K562 (cell line): Measurements from ENCODE around the gene CD164L2. TPM values are rescaled to one million over a fixed set of nuclear protein-coding genes. Genes with fewer than 3 reads are reported as not detected.

ENCODE experiments used
- CBFA2T2 ChIP-seq: fragments of 450-650 bp; conservative IDR thresholded peaks from 2 replicates; pipeline ENCODE4 v1.6.1; 2017; ENCODE audit warnings: mild to moderate bottlenecking
- DACH1 ChIP-seq: fragments of 450-650 bp; IDR thresholded peaks from 2 replicates; pipeline ENCODE4 v1.6.1; 2018; ENCODE audit not compliant: partially characterized antibody
- FOXP1 ChIP-seq: sonication (generic); formaldehyde crosslinking; IDR thresholded peaks from 2 replicates; pipeline ENCODE4 v1.8.0; 2022; ENCODE audit warnings: mild to moderate bottlenecking, missing genetic modification reagents
- JUNB ChIP-seq: fragments of 450-650 bp; formaldehyde crosslinking; conservative IDR thresholded peaks from 2 replicates; pipeline ENCODE4 v1.4.0; 2020; ENCODE audit warnings: mild to moderate bottlenecking
- MEIS2 ChIP-seq: fragments of 450-650 bp; IDR thresholded peaks from 2 replicates; pipeline ENCODE4 v1.6.1; 2014; ENCODE audit warnings: mild to moderate bottlenecking; ENCODE audit not compliant: partially characterized antibody
- PPARD ChIP-seq: fragments of 250-450 bp; sonication (Bioruptor Pico); IDR thresholded peaks from 2 replicates; pipeline ENCODE4 v1.8.0; 2022; ENCODE audit warnings: inconsistent platforms, mild to moderate bottlenecking, moderate library complexity
- RAD51 ChIP-seq: fragments of 450-650 bp; IDR thresholded peaks from 2 replicates; pipeline ENCODE4 v1.7.1; 2016; ENCODE audit warnings: low read depth, mild to moderate bottlenecking, borderline replicate concordance
- RBFOX2 ChIP-seq: fragments of 200-400 bp; formaldehyde crosslinking; IDR thresholded peaks from 2 replicates; pipeline ENCODE4 v1.6.1; 2017; ENCODE audit warnings: low read depth, mild to moderate bottlenecking, low read length, moderate library complexity
- RBM34 ChIP-seq: fragments of 200-400 bp; formaldehyde crosslinking; IDR thresholded peaks from 2 replicates; pipeline ENCODE4 v1.6.1; 2018; ENCODE audit warnings: low read length, borderline replicate concordance; ENCODE audit not compliant: insufficient read depth
- RFX5 ChIP-seq: IDR thresholded peaks from 2 replicates; pipeline ENCODE4 v1.6.1; 2011; ENCODE audit warnings: low read depth, mild to moderate bottlenecking, improper control_type of control experiment, low read length
- RHOXF2B ChIP-seq: fragments of 250-450 bp; sonication (Bioruptor Pico); conservative IDR thresholded peaks from 2 replicates; pipeline ENCODE4 v1.5.1; 2021
- SIRT6 ChIP-seq: IDR thresholded peaks from one replicate; pipeline ENCODE4 v1.6.1; 2012; ENCODE audit warnings: low read depth, mild to moderate bottlenecking, control low read depth, inconsistent platforms, low read length, moderate library complexity
- SP2 ChIP-seq: IDR thresholded peaks from 2 replicates; pipeline ENCODE4 v1.6.1; 2011; ENCODE audit warnings: mild to moderate bottlenecking, low read depth, low read length, moderate library complexity; ENCODE audit not compliant: poor library complexity, severe bottlenecking; ENCODE audit errors: extremely low read depth
- TAF1 ChIP-seq: IDR thresholded peaks from 2 replicates; pipeline ENCODE4 v1.6.1; 2011; ENCODE audit warnings: mild to moderate bottlenecking, low read length, moderate library complexity; ENCODE audit not compliant: insufficient read depth, control insufficient read depth, severe bottlenecking; ENCODE audit errors: extremely low read depth
- ZBTB17 ChIP-seq: fragments of 450-650 bp; formaldehyde crosslinking; IDR thresholded peaks from 2 replicates; pipeline ENCODE4 v1.4.0; 2020; ENCODE audit warnings: mild to moderate bottlenecking
- ZKSCAN8 ChIP-seq: fragments of 200-800 bp; sonication (Bioruptor generic); IDR thresholded peaks from 2 replicates; pipeline ENCODE4 v1.6.1; 2016; ENCODE audit warnings: missing genetic modification characterization, missing compliant biosample characterization
- ZNF224 ChIP-seq: sonication (generic); formaldehyde crosslinking; IDR thresholded peaks from 2 replicates; pipeline ENCODE4 v1.8.0; 2022; ENCODE audit warnings: mild to moderate bottlenecking, missing genetic modification reagents
- ZNF436 ChIP-seq: fragments of 250-450, 450-650 bp; sonication (Bioruptor Pico); formaldehyde crosslinking; IDR thresholded peaks from 2 replicates; pipeline ENCODE4 v1.7.0; 2020; ENCODE audit warnings: mild to moderate bottlenecking
- ZNF644 ChIP-seq: fragments of 200-800 bp; sonication (Bioruptor generic); IDR thresholded peaks from 2 replicates; pipeline ENCODE4 v1.6.1; 2016; ENCODE audit warnings: low read depth, missing genetic modification characterization, missing compliant biosample characterization
- polyA plus RNA-seq, 8 experiments: library from polyadenylated mRNA; depleted of rRNA in 4 of 8; stranded (reverse) in 5 of 8; unstranded in 3 of 8; fragments of >200 nt; fragmentation: Nextera tagmentation in 2 of 8; fragmentation: Illumina TruSeq in 1 of 8; extraction: Ambion mirVana in 2 of 8; extraction: Trizol in 1 of 8; gene quantifications; 2 replicates each; pipeline versions ENCODE4 v1.2.1 to v1.2.3, GENCODE V29; 2011 to 2014; ENCODE audit warnings: inconsistent platforms in 1 of 8, missing spikeins in 1 of 8
- total RNA-seq, 7 experiments: library from RNA; depleted of rRNA in 6 of 7; stranded (reverse); fragments of >200 nt in 6 of 7; fragmentation: Illumina TruSeq in 2 of 7; extraction: Trizol in 2 of 7; gene quantifications; 2 replicates each; pipeline versions ENCODE4 v1.2.1 to v1.2.3, GENCODE V29; 2011 to 2021; ENCODE audit warnings: low replicate concordance in 1 of 7
- TF ChIP-seq, protein P1 (sequence below): sonication (generic); formaldehyde crosslinking; IDR thresholded peaks from 2 replicates; pipeline ENCODE4 v1.8.1; 2023; ENCODE audit warnings: missing genetic modification reagents, mild to moderate bottlenecking, borderline replicate concordance
- TF ChIP-seq, protein P2 (sequence below): fragments of 200-800 bp; sonication (Bioruptor generic); IDR thresholded peaks from 2 replicates; pipeline ENCODE4 v1.6.1; 2017; ENCODE audit warnings: missing genetic modification characterization, missing compliant biosample characterization

CD164L2 gene
- total and polyA plus RNA-seq, 9 of the 15 experiments (the other 6 are each of a cell fraction or from before 2014, with no cell fraction given), result 0.08 to 0.92 (median 0.38) TPM; not detected in 1

DNA sequence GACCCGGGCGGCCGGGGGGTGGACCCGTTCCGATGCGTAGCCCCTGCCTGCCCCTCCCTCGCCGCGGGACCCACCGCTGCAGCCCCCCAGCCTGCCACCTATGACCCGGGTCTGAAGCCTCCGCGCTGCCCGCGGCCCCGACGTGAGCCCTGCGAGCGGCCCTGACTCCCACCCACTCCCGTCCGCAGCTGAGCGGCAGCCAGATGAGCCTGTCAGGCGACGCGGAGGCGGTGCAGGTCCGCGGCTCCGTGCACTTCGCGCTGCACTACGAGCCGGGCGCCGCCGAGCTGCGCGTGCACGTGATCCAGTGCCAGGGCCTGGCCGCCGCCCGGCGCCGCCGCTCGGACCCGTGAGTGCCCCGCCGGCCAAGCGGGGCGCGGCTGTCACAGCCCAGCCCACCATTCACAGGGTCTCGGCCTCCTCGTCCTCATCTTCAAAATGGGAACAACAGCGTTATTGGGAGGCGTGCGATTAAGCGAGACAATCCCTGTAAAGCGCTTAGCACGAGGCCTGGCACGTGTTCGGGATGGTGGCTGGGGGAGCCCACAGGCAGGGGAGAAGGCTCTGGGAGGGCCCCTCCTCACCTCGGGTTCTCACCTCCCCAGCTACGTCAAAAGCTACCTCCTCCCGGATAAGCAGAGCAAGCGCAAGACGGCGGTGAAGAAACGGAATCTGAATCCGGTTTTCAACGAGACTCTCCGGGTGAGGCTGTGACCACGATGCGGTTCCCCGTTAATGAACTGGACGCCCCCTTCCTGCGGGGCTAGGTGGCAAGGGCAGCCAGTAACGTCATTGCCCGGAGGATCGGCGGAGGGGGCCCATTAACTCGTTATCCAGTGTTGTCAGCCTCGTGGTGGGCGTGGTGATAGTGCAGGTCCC is 33.1 kb downstream of the CD164L2 start (continued):
- TF ChIP-seq, protein P1, sequence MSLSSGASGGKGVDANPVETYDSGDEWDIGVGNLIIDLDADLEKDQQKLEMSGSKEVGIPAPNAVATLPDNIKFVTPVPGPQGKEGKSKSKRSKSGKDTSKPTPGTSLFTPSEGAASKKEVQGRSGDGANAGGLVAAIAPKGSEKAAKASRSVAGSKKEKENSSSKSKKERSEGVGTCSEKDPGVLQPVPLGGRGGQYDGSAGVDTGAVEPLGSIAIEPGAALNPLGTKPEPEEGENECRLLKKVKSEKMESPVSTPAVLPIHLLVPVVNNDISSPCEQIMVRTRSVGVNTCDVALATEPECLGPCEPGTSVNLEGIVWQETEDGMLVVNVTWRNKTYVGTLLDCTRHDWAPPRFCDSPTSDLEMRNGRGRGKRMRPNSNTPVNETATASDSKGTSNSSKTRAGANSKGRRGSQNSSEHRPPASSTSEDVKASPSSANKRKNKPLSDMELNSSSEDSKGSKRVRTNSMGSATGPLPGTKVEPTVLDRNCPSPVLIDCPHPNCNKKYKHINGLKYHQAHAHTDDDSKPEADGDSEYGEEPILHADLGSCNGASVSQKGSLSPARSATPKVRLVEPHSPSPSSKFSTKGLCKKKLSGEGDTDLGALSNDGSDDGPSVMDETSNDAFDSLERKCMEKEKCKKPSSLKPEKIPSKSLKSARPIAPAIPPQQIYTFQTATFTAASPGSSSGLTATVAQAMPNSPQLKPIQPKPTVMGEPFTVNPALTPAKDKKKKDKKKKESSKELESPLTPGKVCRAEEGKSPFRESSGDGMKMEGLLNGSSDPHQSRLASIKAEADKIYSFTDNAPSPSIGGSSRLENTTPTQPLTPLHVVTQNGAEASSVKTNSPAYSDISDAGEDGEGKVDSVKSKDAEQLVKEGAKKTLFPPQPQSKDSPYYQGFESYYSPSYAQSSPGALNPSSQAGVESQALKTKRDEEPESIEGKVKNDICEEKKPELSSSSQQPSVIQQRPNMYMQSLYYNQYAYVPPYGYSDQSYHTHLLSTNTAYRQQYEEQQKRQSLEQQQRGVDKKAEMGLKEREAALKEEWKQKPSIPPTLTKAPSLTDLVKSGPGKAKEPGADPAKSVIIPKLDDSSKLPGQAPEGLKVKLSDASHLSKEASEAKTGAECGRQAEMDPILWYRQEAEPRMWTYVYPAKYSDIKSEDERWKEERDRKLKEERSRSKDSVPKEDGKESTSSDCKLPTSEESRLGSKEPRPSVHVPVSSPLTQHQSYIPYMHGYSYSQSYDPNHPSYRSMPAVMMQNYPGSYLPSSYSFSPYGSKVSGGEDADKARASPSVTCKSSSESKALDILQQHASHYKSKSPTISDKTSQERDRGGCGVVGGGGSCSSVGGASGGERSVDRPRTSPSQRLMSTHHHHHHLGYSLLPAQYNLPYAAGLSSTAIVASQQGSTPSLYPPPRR (CRISPR knock-in tag), result no peak
- TF ChIP-seq ZBTB17 (CRISPR knock-in tag), result no peak
- TF ChIP-seq ZNF644 (tag), result no peak
- TF ChIP-seq RHOXF2B (CRISPR knock-in tag), result no peak
- TF ChIP-seq RBFOX2, result peak; percentile 13; the same call in 1 of the 2 replicates
- TF ChIP-seq SIRT6, result no peak
- no peak for TF ChIP-seq RAD51
- peak; percentile 31 for TF ChIP-seq DACH1
- no peak for TF ChIP-seq RFX5
- TF ChIP-seq, protein P2, sequence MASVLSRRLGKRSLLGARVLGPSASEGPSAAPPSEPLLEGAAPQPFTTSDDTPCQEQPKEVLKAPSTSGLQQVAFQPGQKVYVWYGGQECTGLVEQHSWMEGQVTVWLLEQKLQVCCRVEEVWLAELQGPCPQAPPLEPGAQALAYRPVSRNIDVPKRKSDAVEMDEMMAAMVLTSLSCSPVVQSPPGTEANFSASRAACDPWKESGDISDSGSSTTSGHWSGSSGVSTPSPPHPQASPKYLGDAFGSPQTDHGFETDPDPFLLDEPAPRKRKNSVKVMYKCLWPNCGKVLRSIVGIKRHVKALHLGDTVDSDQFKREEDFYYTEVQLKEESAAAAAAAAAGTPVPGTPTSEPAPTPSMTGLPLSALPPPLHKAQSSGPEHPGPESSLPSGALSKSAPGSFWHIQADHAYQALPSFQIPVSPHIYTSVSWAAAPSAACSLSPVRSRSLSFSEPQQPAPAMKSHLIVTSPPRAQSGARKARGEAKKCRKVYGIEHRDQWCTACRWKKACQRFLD (CRISPR knock-in tag), result no peak
- no peak for TF ChIP-seq TAF1
- no peak for TF ChIP-seq JUNB
- TF ChIP-seq MEIS2, result no peak
- no peak for TF ChIP-seq PPARD (CRISPR knock-in tag)
- TF ChIP-seq ZNF224 (CRISPR knock-in tag), result no peak
- TF ChIP-seq CBFA2T2, result no peak
- TF ChIP-seq RBM34, result no peak
- no peak for TF ChIP-seq ZNF436 (CRISPR knock-in tag)
- TF ChIP-seq ZKSCAN8 (CRISPR knock-in tag), result no peak
- TF ChIP-seq SP2, result no peak
- no peak for TF ChIP-seq FOXP1
